Measurements from ENCODE around the gene TPCN2. TPM values are rescaled to one million over a fixed set of nuclear protein-coding genes. Genes with fewer than 3 reads are reported as not detected.

The TPCN2 gene
- total and polyA plus RNA-seq, 12 donors, result 3.4 to 19.2 (median 7.8) TPM

- DNase-seq, result no peak
These were observed 7.2 kb upstream of the TPCN2 start for GRCh38 chr11:69041516-69041915.

GRCh38 chr11:69044111-69045013 lies 4.4 kb upstream of the TPCN2 start:
- TF ChIP-seq, protein P1, sequence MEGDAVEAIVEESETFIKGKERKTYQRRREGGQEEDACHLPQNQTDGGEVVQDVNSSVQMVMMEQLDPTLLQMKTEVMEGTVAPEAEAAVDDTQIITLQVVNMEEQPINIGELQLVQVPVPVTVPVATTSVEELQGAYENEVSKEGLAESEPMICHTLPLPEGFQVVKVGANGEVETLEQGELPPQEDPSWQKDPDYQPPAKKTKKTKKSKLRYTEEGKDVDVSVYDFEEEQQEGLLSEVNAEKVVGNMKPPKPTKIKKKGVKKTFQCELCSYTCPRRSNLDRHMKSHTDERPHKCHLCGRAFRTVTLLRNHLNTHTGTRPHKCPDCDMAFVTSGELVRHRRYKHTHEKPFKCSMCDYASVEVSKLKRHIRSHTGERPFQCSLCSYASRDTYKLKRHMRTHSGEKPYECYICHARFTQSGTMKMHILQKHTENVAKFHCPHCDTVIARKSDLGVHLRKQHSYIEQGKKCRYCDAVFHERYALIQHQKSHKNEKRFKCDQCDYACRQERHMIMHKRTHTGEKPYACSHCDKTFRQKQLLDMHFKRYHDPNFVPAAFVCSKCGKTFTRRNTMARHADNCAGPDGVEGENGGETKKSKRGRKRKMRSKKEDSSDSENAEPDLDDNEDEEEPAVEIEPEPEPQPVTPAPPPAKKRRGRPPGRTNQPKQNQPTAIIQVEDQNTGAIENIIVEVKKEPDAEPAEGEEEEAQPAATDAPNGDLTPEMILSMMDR (IDR thresholded peaks at IDR 0.05), result peak in 8 of 9 donors; percentile 32 to 75 (median 58)
- H3K4me1 ChIP-seq, result peaks cover 0 to 35% (median 13%) of the 10 kb centered on the region in 9 donors
- 25 to 33% methylated on average over 15 of the region's 15 CpGs for WGBS, 2 donors
- ATAC-seq (peak; percentile 42 to 86 (median 74)), DNase-seq (peak; percentile 74 to 75)
- H3K36me3 ChIP-seq, result no peaks in the 10 kb centered on the region
- no peaks in the 10 kb centered on the region for H3K27me3 ChIP-seq
- intact Hi-C loops (cut with DNase I), result loop anchor here in 8 of 10 donors (5.0 to 10.0 kb wide), 2 partner anchors 117 to 120 kb away; no protein-coding TSS in a partner anchor
- H3K9me3 ChIP-seq, result no peaks in the 10 kb centered on the region
- peak overlapping the region in 7 of 10 donors; percentile 16 to 60 (median 43) for H3K27ac ChIP-seq
- no peak overlapping the region for H3K4me3 ChIP-seq

More at GRCh38 chr11:69041516-69041915, 7.2 kb upstream of the TPCN2 start:
- ATAC-seq, result peak in 1 of 8 donors; percentile 26
- no peaks in the 10 kb centered on the region for H3K27me3 ChIP-seq
- TF ChIP-seq, protein P1 (IDR thresholded peaks at IDR 0.05), result no peak
- H3K4me3 ChIP-seq, result no peak overlapping the region
- WGBS, 2 donors, result 18 to 30% methylated on average over 2 of the region's 2 CpGs
- intact Hi-C loops (cut with DNase I), result loop anchor here in 8 of 10 donors (5.0 to 10.0 kb wide), 2 partner anchors 114 to 117 kb away; no protein-coding TSS in a partner anchor
- no peaks in the 10 kb centered on the region for H3K9me3 ChIP-seq
- no peaks in the 10 kb centered on the region for H3K36me3 ChIP-seq
- no peak overlapping the region for H3K27ac ChIP-seq
- peaks cover 0 to 27% (median 5%) of the 10 kb centered on the region in 9 donors for H3K4me1 ChIP-seq

GRCh38 chr11:69048031-69048693 lies 570 bp upstream of the TPCN2 start:
- DNase-seq, result no peak
- 22 to 27% methylated on average over 11 of the region's 11 CpGs for WGBS, 2 donors

More at GRCh38 chr11:69048031-69048693, 570 bp upstream of the TPCN2 start:
- Histone ChIP-seq H3K27ac (peak overlapping the region in 9 of 10 donors; percentile 39 to 99 (median 93)), H3K4me3 (peak overlapping the region in 9 of 10 donors; percentile 88 to 99 (median 94)), H3K27me3 (no peaks in the 10 kb centered on the region), H3K9me3 (no peaks in the 10 kb centered on the region), H3K4me1 (peaks cover 4 to 52% (median 43%) of the 10 kb centered on the region in 9 donors), H3K36me3 (no peaks in the 10 kb centered on the region)
- TF ChIP-seq, protein P1 (IDR thresholded peaks at IDR 0.05), result no peak
- intact Hi-C loops (cut with DNase I), result loop anchor here in 6 of 10 donors (10.0 kb wide), 1 partner anchor 123 kb away; no protein-coding TSS in a partner anchor
- ATAC-seq, result no peak

Measured in heart right ventricle (tissue), 16 donors.